NB4 (cell line): ENCODE data around the gene FOXP1.

Experiments used
- DNase-seq: peaks from one replicate; pipeline ENCODE4 v3.0.0; 2010; ENCODE audit warnings: low read depth
- H3K4me3 ChIP-seq: one replicate; pipeline ENCODE4 v1.5.1; 2011; ENCODE audit warnings: mild to moderate bottlenecking, low read depth, low read length, moderate library complexity
- MYC ChIP-seq: IDR thresholded peaks from 2 replicates; pipeline ENCODE4 v1.6.1; 2011; ENCODE audit warnings: low read depth, low read length
- POLR2A ChIP-seq: IDR thresholded peaks from 2 replicates; pipeline ENCODE4 v1.6.1; 2011; ENCODE audit warnings: mild to moderate bottlenecking; ENCODE audit not compliant: insufficient read length; ENCODE audit errors: extremely low read depth
- TF ChIP-seq, protein P1 (sequence below): IDR thresholded peaks from 2 replicates; pipeline ENCODE4 v1.6.1; 2011; ENCODE audit warnings: low read depth, low read length
- TF ChIP-seq, protein P2 (sequence below): IDR thresholded peaks from one replicate; pipeline ENCODE4 v1.5.1; 2012; ENCODE audit warnings: low read depth, low read length

Gene FOXP1

DNA sequence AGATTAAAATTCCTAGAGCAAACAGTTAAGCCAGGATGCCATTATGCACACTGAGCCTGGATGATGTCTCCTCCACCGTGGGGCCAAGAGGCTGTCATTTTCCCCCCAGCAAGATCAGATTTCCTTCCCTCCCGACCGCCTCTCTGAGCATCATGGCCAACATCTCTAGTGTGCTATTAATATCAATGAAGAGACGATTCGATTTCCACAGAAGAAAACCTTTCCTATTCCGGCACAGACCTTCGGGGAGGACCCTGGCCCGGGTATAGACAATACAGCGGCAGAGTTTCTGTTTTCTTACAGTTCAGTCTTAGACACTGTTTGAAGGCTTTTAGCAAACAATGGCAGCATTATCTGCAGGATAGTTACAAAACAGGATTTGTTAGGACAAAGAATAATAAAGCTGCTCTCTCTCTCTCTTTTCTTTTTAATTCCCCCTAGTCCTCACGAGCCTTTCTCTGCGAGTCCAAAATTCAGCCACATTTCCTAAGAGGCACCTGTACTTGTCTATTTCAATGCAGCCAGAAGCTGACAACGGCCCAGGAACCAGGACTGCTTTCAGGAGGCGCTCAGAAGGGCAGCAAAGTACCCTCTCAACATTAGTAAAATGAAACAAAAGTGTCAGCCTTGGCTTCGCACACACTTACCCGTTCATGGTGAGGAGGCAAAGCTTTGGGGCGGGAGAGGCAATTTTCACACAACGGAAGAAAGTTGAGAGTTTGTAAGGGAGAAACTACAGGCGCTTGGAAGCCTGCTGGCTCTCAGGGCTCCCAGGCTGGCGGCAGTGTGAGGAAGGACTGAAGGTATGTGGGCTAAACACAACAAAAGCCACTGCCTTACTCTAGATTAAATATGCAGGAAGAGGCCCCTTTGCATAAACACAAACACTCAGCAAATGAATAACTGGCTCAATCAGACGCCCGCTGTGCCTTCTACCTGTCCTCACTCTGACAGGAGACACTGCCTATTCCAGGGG lies 278.0 kb downstream of the FOXP1 start:
- DNase-seq = no peak
- TF ChIP-seq, protein P1, sequence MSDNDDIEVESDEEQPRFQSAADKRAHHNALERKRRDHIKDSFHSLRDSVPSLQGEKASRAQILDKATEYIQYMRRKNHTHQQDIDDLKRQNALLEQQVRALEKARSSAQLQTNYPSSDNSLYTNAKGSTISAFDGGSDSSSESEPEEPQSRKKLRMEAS = no peak
- H3K4me3 ChIP-seq = no peak overlapping the region

DNA sequence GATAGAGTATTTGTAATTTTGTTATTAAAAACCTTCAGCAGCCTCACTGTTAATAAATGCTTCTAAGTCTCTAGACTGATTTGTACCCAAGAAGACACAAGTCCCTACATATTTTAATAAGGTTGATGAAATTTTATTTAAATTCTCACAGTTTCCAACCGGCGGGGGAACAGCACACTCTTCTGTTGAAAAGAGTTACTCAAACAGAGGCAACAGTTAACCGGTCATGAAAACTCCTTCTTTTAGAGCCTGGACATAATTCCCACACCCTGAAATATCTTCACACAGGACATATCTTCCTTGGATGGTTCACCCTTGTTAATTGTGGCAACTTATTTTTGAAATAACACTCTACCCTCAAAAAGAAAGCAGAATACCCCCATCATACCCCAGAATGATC lies 278.8 kb downstream of the FOXP1 start:
- H3K4me3 ChIP-seq = no peak overlapping the region
- TF ChIP-seq, protein P1 = no peak
- TF ChIP-seq POLR2A = no peak
- TF ChIP-seq MYC = no peak
- TF ChIP-seq, protein P2, sequence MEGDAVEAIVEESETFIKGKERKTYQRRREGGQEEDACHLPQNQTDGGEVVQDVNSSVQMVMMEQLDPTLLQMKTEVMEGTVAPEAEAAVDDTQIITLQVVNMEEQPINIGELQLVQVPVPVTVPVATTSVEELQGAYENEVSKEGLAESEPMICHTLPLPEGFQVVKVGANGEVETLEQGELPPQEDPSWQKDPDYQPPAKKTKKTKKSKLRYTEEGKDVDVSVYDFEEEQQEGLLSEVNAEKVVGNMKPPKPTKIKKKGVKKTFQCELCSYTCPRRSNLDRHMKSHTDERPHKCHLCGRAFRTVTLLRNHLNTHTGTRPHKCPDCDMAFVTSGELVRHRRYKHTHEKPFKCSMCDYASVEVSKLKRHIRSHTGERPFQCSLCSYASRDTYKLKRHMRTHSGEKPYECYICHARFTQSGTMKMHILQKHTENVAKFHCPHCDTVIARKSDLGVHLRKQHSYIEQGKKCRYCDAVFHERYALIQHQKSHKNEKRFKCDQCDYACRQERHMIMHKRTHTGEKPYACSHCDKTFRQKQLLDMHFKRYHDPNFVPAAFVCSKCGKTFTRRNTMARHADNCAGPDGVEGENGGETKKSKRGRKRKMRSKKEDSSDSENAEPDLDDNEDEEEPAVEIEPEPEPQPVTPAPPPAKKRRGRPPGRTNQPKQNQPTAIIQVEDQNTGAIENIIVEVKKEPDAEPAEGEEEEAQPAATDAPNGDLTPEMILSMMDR = no peak
- no peak for DNase-seq

DNA sequence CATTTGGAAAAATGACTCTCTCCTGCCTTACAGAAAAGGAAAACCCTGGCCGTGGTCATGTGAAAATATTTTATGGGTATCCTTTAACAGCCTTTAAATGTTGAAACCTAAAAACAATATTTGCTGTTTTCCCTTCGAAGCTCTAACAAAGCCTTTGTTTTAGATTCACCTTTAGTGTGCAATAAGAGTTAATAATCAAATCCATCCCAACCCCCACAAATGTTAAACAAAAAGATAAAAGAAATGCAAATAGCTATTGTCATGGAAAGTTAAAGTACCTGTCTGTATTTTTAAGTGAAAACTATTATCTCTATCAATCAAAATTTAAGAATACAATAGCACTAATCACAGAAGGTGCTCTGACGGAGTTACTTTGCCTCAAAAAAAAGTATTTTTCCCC lies 279.3 kb downstream of the FOXP1 start:
- H3K4me3 ChIP-seq = no peak overlapping the region
- no peak for TF ChIP-seq POLR2A
- no peak for TF ChIP-seq MYC
- TF ChIP-seq, protein P1 = no peak
- TF ChIP-seq, protein P2 = no peak
- DNase-seq = no peak

DNA sequence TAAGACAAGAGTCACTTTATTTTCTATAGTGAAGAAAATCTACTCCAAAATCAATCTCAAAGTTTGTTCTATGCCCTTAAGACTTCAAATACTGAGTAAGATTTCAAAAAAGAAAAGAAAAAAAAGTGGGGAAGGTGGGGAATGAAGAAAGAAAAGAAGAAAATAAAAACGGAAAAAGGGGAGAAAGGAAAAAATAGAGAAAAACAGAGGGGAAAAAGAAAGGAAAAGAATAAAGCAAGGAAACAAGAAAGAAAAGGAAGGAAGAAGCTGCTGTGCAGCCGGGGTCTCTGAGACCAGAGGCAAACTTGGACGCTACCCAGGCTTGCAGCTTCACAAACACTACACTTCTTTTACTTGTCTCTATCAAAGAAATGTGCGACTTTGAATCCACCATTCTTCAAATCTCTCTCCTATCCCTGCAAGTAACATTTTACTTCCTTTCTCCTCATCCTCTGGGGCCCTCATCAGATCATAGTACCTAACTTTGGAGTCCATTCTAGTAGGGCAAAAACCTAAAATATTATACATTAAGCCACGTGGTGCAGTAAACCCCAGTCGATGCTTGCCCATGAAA lies 279.8 kb downstream of the FOXP1 start:
- DNase-seq = no peak
- TF ChIP-seq MYC = no peak
- TF ChIP-seq POLR2A = no peak
- TF ChIP-seq, protein P2 = no peak
- TF ChIP-seq, protein P1 = no peak
- no peak overlapping the region for H3K4me3 ChIP-seq

DNA sequence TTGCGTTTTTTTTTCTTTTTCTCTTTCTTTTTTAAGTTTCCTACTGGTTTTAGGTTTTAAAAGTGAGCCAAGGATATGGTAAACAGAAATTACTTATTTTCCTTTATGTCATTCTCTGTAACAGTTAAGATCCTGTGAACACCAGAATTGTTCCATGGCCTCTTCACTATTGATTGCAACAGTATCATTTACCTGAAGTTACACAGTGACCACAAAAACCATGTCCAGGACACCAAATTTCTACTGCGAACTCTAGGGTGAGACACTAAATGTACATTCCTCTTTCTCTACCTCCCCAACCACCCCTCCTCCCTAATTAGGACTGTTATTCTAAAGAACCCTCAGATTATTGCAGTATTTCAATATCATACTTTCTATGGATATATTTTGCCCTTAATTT lies 280.9 kb downstream of the FOXP1 start:
- H3K4me3 ChIP-seq = no peak overlapping the region
- TF ChIP-seq, protein P2 = no peak
- TF ChIP-seq, protein P1 = no peak
- TF ChIP-seq MYC (no peak), POLR2A (no peak)
- no peak for DNase-seq

DNA sequence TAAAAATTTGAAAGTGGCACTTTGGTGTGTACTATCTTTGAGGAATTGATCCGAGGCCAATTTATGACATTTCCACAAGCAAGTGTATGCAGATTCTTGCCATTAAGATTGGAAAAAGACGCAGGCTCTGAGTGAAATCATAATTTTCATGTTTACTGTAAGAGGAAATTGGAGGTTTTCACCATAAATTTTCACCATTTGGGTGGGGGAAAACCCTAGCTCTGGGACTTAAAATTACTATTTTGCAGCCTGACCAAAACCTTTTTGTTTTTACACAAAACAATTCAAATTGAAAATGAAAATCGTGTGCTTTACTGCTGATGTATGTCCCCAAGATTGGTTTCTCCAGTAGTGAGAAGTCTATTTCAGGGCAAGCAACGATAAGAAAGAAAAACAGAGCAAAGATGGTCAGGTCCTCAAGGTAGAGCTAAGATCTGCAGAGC lies 282.6 kb downstream of the FOXP1 start:
- H3K4me3 ChIP-seq = no peak overlapping the region
- TF ChIP-seq MYC (no peak), POLR2A (no peak)
- TF ChIP-seq, protein P1 = no peak
- TF ChIP-seq, protein P2 = no peak
- no peak for DNase-seq
